ENCODE results near the gene SLC35E2B.

DNA sequence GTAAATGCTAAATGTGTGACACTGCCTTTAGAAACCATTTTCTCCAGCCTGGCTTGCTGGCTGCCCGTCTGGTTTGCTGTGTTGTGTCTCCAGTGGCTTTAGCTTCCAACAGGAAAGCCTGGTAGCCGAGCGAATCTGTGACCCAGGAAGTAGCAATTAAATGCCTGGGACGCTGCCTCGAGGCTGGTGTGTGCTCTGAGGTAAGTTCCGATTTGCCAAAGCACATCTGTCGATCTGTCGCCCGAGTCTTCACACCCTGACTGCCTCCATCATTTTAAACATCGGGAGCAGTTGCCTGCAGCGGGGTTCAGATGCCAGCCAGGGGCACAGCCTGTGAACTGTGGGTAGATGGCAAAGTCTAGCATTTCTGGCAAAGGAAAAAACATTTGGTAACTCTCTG is 75.1 kb downstream of the SLC35E2B start:
- TF ChIP-seq, protein P1, sequence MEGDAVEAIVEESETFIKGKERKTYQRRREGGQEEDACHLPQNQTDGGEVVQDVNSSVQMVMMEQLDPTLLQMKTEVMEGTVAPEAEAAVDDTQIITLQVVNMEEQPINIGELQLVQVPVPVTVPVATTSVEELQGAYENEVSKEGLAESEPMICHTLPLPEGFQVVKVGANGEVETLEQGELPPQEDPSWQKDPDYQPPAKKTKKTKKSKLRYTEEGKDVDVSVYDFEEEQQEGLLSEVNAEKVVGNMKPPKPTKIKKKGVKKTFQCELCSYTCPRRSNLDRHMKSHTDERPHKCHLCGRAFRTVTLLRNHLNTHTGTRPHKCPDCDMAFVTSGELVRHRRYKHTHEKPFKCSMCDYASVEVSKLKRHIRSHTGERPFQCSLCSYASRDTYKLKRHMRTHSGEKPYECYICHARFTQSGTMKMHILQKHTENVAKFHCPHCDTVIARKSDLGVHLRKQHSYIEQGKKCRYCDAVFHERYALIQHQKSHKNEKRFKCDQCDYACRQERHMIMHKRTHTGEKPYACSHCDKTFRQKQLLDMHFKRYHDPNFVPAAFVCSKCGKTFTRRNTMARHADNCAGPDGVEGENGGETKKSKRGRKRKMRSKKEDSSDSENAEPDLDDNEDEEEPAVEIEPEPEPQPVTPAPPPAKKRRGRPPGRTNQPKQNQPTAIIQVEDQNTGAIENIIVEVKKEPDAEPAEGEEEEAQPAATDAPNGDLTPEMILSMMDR (IDR thresholded peaks at IDR 0.05; ENCODE audit: insufficient read depth, low read length) = no peak
- TF ChIP-seq POLR2AphosphoS5 (IDR thresholded peaks at IDR 0.05; ENCODE audit: low read depth) = no peak
- TF ChIP-seq, protein P2, sequence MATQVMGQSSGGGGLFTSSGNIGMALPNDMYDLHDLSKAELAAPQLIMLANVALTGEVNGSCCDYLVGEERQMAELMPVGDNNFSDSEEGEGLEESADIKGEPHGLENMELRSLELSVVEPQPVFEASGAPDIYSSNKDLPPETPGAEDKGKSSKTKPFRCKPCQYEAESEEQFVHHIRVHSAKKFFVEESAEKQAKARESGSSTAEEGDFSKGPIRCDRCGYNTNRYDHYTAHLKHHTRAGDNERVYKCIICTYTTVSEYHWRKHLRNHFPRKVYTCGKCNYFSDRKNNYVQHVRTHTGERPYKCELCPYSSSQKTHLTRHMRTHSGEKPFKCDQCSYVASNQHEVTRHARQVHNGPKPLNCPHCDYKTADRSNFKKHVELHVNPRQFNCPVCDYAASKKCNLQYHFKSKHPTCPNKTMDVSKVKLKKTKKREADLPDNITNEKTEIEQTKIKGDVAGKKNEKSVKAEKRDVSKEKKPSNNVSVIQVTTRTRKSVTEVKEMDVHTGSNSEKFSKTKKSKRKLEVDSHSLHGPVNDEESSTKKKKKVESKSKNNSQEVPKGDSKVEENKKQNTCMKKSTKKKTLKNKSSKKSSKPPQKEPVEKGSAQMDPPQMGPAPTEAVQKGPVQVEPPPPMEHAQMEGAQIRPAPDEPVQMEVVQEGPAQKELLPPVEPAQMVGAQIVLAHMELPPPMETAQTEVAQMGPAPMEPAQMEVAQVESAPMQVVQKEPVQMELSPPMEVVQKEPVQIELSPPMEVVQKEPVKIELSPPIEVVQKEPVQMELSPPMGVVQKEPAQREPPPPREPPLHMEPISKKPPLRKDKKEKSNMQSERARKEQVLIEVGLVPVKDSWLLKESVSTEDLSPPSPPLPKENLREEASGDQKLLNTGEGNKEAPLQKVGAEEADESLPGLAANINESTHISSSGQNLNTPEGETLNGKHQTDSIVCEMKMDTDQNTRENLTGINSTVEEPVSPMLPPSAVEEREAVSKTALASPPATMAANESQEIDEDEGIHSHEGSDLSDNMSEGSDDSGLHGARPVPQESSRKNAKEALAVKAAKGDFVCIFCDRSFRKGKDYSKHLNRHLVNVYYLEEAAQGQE (IDR thresholded peaks at IDR 0.05; ENCODE audit: insufficient replicate concordance, low read depth) = no peak

All from HL-60 (cell line).